NT2/D1 (cell line): ENCODE data around the gene MTCH1.

Experiments
- DNase-seq: peaks from one replicate; pipeline ENCODE4 v3.0.0-alpha.2; 2011; ENCODE audit warnings: low read depth, low spot score
- H3K27me3 ChIP-seq: 2 replicates; pipeline ENCODE4 v1.6.0; 2011; ENCODE audit warnings: mild to moderate bottlenecking; ENCODE audit not compliant: insufficient read length, insufficient read depth
- H3K36me3 ChIP-seq: 2 replicates; pipeline ENCODE4 v1.6.1; 2011; ENCODE audit warnings: mild to moderate bottlenecking, low read length, mixed read lengths; ENCODE audit not compliant: insufficient read depth, insufficient read length
- H3K4me1 ChIP-seq: 2 replicates; pipeline ENCODE4 v1.5.1; 2011; ENCODE audit not compliant: insufficient read depth, insufficient read length
- H3K4me3 ChIP-seq: 2 replicates; pipeline ENCODE4 v1.5.1; 2011; ENCODE audit warnings: low read depth; ENCODE audit not compliant: insufficient read length
- H3K9ac ChIP-seq: 2 replicates; pipeline ENCODE4 v1.6.0; 2011; ENCODE audit warnings: low read depth; ENCODE audit not compliant: insufficient read length
- H3K9me3 ChIP-seq: 2 replicates; pipeline ENCODE4 v1.5.1; 2011; ENCODE audit warnings: mild to moderate bottlenecking, low read length; ENCODE audit not compliant: insufficient read depth
- SUZ12 ChIP-seq: IDR thresholded peaks from 2 replicates; pipeline ENCODE4 v1.6.1; 2011; ENCODE audit not compliant: insufficient read length, insufficient read depth; ENCODE audit errors: extremely low read depth
- YY1 ChIP-seq: IDR thresholded peaks from 2 replicates; pipeline ENCODE4 v1.6.1; 2011; ENCODE audit not compliant: insufficient read length, insufficient read depth
- ZNF274 ChIP-seq: IDR thresholded peaks from 2 replicates; pipeline ENCODE4 v1.6.1; 2011; ENCODE audit warnings: mild to moderate bottlenecking, low read depth, low read length

Gene MTCH1

DNA sequence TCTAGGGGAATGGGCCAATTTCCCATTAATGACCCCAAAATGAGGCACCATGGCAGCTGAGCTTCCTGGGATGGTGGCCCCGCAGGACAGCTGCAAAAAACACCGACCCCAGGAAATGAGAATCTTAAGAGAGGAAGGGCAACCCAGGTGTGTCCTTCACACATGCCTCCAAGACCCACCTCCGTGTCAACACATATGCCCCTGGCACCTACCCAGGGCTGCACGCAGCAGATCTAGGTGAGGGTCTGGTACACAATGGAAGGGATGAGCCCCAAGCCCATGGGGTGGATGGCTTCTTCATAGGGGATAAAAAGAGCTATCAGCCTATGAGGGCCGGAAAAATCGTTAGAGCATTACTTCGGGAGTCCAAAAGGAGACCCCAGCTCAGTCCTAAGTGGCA lies 9.5 kb downstream of the MTCH1 start:
- no peak for TF ChIP-seq ZNF274
- TF ChIP-seq YY1: no peak
- TF ChIP-seq SUZ12: no peak
- Histone ChIP-seq H3K36me3 (peaks cover 97% of the 10 kb centered on the region), H3K9ac (no peak overlapping the region), H3K4me1 (peaks cover 11% of the 10 kb centered on the region), H3K27me3 (no peaks in the 10 kb centered on the region), H3K9me3 (no peaks in the 10 kb centered on the region), H3K4me3 (no peak overlapping the region)
- no peak for DNase-seq

DNA sequence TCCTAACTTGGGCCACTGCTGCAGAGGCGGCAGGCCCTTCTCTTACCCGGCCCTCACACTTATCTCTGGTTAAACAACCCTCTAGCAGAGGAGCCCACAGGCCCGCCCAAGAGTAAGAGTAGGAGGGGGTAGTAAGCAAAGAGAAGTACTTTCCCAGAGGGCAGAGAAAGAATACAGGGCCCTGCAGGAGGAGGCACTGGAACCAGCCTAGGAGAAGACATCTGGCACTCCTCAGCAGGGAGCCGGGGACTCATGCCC lies 10.1 kb downstream of the MTCH1 start:
- Histone ChIP-seq H3K9me3 (no peaks in the 10 kb centered on the region), H3K9ac (no peak overlapping the region), H3K4me3 (no peak overlapping the region), H3K27me3 (no peaks in the 10 kb centered on the region), H3K4me1 (peaks cover 11% of the 10 kb centered on the region), H3K36me3 (peaks cover 97% of the 10 kb centered on the region)
- DNase-seq: no peak
- TF ChIP-seq YY1 (no peak), ZNF274 (no peak), SUZ12 (no peak)

DNA sequence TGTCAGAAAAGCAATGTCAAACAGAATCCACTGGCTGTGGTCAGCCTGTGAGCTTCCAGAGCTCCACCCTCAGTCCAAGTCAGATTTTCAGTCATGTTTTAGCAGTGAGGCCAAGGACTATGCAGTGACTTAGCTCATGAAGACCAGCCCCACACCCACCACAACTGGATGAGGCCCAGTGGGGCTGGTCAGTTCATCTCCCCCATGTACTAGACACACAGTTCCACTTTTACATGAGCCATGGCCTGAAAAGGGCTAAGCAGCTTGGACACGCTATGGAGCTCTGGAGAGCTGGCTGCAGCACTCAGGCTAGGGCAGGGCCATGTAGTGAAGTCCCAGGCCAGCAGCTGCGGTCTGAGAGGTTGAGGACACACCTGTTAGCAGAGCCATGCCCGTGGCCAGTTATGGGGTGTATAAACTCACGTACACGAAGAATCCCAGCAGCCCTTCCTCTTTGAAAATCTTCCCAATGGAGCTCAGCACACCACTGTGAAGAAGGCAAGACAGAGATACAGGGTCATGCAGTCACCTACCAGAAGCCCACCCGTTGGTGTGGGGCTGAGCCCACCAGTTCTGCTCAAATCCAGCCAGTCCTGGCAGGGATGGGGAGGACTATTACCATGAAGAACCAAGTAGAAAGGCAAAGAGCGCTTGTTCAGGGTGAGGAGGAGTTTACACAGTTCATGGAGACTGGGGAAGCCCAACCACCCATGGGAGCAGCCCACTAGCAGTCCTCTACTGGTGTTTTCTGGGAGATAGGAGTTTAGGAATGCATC lies 10.6 kb downstream of the MTCH1 start:
- Histone ChIP-seq H3K27me3 (no peaks in the 10 kb centered on the region), H3K9ac (no peak overlapping the region), H3K9me3 (no peaks in the 10 kb centered on the region), H3K4me1 (peaks cover 8% of the 10 kb centered on the region), H3K4me3 (no peak overlapping the region), H3K36me3 (peaks cover 97% of the 10 kb centered on the region)
- TF ChIP-seq SUZ12 (no peak), YY1 (no peak), ZNF274 (no peak)
- no peak for DNase-seq

DNA sequence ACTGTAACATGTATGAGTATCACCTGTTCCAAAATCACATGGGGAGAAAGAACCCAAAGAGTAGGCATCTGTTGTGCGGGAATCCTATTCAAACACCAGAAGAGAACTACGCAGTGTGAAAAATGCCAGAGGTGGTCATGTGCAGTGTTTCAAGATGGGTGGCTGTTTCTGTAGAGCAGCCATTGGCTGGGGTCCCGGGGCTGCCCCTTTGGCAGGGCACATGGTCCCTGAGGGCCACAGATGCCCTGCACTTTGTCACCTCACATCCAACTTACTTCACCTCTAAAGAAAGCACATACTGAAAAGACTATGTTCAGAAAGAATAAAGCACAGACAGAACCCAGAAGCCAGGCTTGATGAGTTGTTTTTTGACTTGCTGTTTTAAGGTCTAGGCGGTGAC lies 12.3 kb downstream of the MTCH1 start:
- H3K9me3 ChIP-seq: no peaks in the 10 kb centered on the region
- no peak for TF ChIP-seq ZNF274
- no peak for TF ChIP-seq SUZ12
- TF ChIP-seq YY1: no peak
- peaks cover 100% of the 10 kb centered on the region for H3K36me3 ChIP-seq
- no peaks in the 10 kb centered on the region for H3K27me3 ChIP-seq
- DNase-seq: no peak
- peaks cover 2% of the 10 kb centered on the region for H3K4me1 ChIP-seq
- H3K4me3 ChIP-seq: no peak overlapping the region
- no peak overlapping the region for H3K9ac ChIP-seq

DNA sequence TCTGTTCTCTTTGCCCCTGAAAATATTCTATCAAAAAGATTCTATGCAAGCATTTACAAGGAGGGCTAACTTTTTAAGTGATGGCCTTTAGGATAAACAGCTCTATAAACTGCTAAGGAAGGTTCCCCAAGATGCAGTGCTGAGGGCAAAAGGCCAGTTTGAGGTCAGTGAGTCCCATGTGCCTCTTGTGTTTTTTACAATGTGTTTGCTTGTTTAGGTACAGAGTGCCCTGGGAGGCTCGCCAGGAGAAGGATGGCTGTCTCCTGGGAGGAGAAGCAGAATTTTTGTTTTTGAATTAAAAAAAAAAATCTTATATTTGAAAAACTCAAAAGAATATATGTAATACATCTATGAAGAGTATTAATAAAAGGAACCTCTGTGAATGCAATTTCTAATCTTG lies 12.8 kb downstream of the MTCH1 start:
- TF ChIP-seq YY1 (no peak), ZNF274 (no peak), SUZ12 (no peak)
- Histone ChIP-seq H3K9me3 (no peaks in the 10 kb centered on the region), H3K4me1 (peaks cover 2% of the 10 kb centered on the region), H3K36me3 (peaks cover 100% of the 10 kb centered on the region), H3K4me3 (no peak overlapping the region), H3K27me3 (no peaks in the 10 kb centered on the region), H3K9ac (no peak overlapping the region)
- DNase-seq: no peak

DNA sequence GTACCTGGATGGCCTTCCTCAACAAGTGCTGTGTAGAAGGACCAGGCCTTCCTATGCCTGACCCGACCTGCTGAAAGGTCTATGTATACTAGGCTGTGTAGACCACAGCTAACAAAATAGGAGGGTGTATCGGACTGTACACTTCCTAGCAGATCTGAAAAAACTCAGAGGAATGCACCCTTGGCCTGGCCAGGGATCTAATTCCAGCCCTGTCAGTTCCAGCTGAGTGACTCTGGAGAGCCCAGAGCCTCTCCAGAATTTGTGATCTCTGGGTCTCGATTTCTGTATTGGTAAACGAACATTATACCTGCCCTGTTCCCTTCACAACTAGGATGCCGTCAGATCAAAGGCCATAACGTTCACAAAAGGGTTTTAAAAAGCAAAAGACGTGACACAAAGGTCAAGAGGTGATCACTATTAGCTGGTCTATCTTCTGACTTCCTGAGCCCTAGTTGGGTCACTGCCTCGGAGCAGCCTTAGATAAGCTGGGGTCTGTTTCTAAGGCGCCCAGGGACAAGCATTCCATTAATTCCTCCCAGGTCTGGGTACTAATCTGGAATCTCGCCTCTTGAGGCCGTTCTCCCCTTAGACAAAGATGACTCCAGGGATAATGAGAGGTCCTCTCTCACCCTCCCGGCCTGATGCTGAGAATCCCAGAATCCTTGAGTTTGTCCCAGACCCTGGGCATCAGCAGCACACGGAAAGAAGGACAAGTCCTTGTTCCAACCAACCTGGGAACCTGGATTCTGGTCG lies 13.9 kb downstream of the MTCH1 start:
- TF ChIP-seq YY1: no peak
- no peak for TF ChIP-seq ZNF274
- no peak for TF ChIP-seq SUZ12
- Histone ChIP-seq H3K27me3 (no peaks in the 10 kb centered on the region), H3K36me3 (peaks cover 100% of the 10 kb centered on the region), H3K4me1 (peaks cover 2% of the 10 kb centered on the region), H3K9me3 (no peaks in the 10 kb centered on the region), H3K9ac (no peak overlapping the region), H3K4me3 (peak overlapping the region; percentile 3)
- no peak for DNase-seq

DNA sequence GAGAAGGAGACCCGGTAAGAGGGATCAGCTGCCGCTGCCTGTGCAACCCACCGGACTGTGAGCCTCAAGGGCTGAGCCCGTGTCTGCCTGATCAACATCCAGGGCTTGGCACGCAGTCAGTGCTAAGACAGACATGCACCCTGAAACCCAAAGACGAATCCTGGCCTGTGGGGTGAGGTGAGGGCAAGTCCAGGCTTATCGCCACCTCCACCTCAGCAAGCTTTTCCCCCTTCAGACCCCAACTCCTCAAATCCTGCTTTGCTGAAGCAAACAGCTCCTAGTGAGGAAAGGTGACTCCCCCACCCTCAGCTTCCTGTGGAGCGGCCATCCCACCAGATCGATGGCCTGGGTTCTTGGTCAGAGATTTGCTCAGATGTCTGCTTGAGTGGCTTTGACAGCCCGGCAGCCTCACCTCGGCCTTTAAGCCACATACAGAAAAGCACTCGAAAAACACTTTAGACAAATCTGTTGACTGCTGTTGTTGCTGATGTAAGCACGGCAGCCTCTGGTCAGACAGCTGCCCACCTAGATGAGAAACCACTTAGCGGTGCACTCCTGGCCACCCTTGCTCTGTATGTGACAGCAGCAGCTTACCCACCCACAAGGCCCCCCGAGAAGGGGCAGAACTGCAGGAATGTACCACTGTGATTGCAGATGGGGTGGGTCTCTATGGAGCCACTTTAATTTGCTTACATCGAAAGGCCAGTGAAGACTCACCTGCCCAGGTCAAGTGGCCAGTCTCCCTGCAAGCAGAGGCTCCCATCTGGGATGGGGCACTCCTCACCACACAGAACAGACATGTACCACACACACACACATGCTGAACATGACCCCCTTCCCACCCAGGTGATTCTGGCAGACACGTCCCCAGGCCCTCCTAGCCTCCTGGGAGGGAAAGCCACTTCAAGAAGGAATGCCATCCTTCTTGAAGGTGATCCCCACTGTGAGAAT lies 14.8 kb downstream of the MTCH1 start:
- no peaks in the 10 kb centered on the region for H3K27me3 ChIP-seq
- peaks cover 98% of the 10 kb centered on the region for H3K36me3 ChIP-seq
- no peak for TF ChIP-seq ZNF274
- TF ChIP-seq SUZ12: no peak
- TF ChIP-seq YY1: no peak
- DNase-seq: no peak
- H3K9ac ChIP-seq: no peak overlapping the region
- H3K4me1 ChIP-seq: peaks cover 2% of the 10 kb centered on the region
- H3K9me3 ChIP-seq: no peaks in the 10 kb centered on the region
- no peak overlapping the region for H3K4me3 ChIP-seq
